Stomach (tissue), 9 donors: Measurements from ENCODE around the gene MYO10. TPM values are rescaled to one million over a fixed set of nuclear protein-coding genes. Genes with fewer than 3 reads are reported as not detected.

Source experiments
- DNase-seq, 2 donors: peaks; one replicate each; pipeline versions ENCODE4 v3.0.0 to v3.0.0-alpha.2; 2013 to 2019
- H3K27ac ChIP-seq, 5 donors: fragments of 200-600 bp in 4 of 5; sonication (generic) in 4 of 5; one replicate each; pipeline ENCODE4 v1.5.1; 2013 to 2019; ENCODE audit warnings: mild to moderate bottlenecking in 1 of 5, moderate library complexity in 1 of 5
- H3K27me3 ChIP-seq, 3 donors: fragments of 200-600 bp; sonication (generic); one replicate each; pipeline ENCODE4 v1.5.1; 2017 to 2019; ENCODE audit warnings: mixed run types in 1 of 3
- H3K36me3 ChIP-seq, 4 donors: fragments of 200-600 bp; sonication (generic); 1 replicate in 3 of 4; 2 replicates in 1 of 4; pipeline ENCODE4 v1.5.1; 2016 to 2019
- H3K4me1 ChIP-seq, 4 donors: fragments of 200-600 bp; sonication (generic); one replicate each; pipeline ENCODE4 v1.5.1; 2016 to 2019
- H3K4me3 ChIP-seq, 4 donors: fragments of 200-600 bp; sonication (generic) in 3 of 4; one replicate each; pipeline ENCODE4 v1.5.1; 2016 to 2019; ENCODE audit warnings: mild to moderate bottlenecking in 1 of 4
- H3K9me3 ChIP-seq, 4 donors: fragments of 200-600 bp; sonication (generic); one replicate each; pipeline ENCODE4 v1.5.1; 2016 to 2019
- CTCF ChIP-seq, 7 experiments: fragments of 450-650 bp in 4 of 7; fragments of 200-600 bp in 3 of 7; sonication (generic) in 3 of 7; IDR thresholded peaks; one replicate each; pipeline ENCODE4 v1.5.1; 2016 to 2019; ENCODE audit warnings: antibody characterized with exemption in 7 of 7, control low read depth in 2 of 7, mild to moderate bottlenecking in 1 of 7
- EP300 ChIP-seq: sonication (generic); formaldehyde crosslinking; IDR thresholded peaks from one replicate; pipeline ENCODE4 v1.6.1; 2017; ENCODE audit warnings: antibody characterized with exemption
- POLR2A ChIP-seq, 4 donors: fragments of 450-650 bp; IDR thresholded peaks; one replicate each; pipeline ENCODE4 v1.6.1; 2016; ENCODE audit warnings: antibody characterized with exemption in 4 of 4, control low read depth in 2 of 4, mild to moderate bottlenecking in 1 of 4, moderate library complexity in 1 of 4
- POLR2AphosphoS5 ChIP-seq, 3 donors: sonication (generic); formaldehyde crosslinking; IDR thresholded peaks; one replicate each; pipeline ENCODE4 v1.6.1; 2016; ENCODE audit warnings: antibody characterized with exemption in 3 of 3
- WGBS, 5 donors: extraction: QIAGEN DNeasy Blood & Tissue Kit in 3 of 5; methylation state at CpG; one replicate each; pipeline versions ENCODE4 v1.1.5 to v1.1.7; 2013 to 2018; 5-methylcytosine and 5-hydroxymethylcytosine counted together
- intact Hi-C: fragments of 100-400 bp; cut with DNase I; formaldehyde crosslinking; loops from one replicate; pipeline ENCODE4 v1.15.1; 2023; ENCODE audit warnings: low total_unique reads
- polyA plus RNA-seq, 3 donors: library from polyadenylated mRNA; stranded (reverse); fragments of 200-250 nt; gene quantifications; one replicate each; pipeline ENCODE4 v1.2.3, GENCODE V29; 2013
- total RNA-seq, 5 donors: library from RNA; depleted of rRNA; stranded (reverse); fragments of >200 nt; gene quantifications; one replicate each; pipeline versions ENCODE4 v1.1.0 to v1.2.3, GENCODE V29; 2014 to 2016
- donor health status: healthy with polysubstance abuse.
- donor health status: Bipolar disorder and iron deficiency.
- donor health status: healthy.

The MYO10 gene
- total and polyA plus RNA-seq, 8 donors: 6.8 to 233 (median 76.5) TPM

DNA sequence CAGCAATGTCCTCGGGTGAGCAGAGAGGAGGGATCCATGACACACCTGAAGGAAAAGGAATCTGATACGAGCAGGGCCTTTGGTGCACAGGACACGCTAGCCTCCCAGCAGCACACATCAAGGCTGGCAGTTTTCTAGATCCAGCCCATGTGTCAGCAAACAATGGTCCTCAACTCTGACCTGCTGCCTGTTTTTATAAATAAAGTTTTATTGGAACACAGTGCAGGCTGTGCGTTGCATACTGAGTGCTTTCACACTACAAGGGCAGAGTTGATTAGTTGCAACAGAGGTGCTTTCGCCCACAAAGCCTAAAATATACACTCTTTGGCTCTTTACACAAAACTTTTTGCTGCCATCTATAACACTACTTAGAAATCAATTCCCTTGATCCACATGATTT lies 147.1 kb downstream of the MYO10 start:
- no peaks in the 10 kb centered on the region for H3K27me3 ChIP-seq
- H3K27ac ChIP-seq: no peak overlapping the region
- WGBS, 5 donors: 82 to 93% (median 86%) methylated on average over 5 of the region's 5 CpGs
- no peak for DNase-seq
- peaks cover 11 to 55% (median 18%) of the 10 kb centered on the region in 4 donors for H3K4me1 ChIP-seq
- intact Hi-C loops: no loop called here
- H3K4me3 ChIP-seq: no peak overlapping the region
- no peaks in the 10 kb centered on the region for H3K9me3 ChIP-seq
- peaks cover 0 to 19% (median 9%) of the 10 kb centered on the region in 4 donors for H3K36me3 ChIP-seq
- no peak for TF ChIP-seq POLR2A (IDR thresholded peaks at IDR 0.05)
- TF ChIP-seq CTCF (IDR thresholded peaks at IDR 0.05): no peak

DNA sequence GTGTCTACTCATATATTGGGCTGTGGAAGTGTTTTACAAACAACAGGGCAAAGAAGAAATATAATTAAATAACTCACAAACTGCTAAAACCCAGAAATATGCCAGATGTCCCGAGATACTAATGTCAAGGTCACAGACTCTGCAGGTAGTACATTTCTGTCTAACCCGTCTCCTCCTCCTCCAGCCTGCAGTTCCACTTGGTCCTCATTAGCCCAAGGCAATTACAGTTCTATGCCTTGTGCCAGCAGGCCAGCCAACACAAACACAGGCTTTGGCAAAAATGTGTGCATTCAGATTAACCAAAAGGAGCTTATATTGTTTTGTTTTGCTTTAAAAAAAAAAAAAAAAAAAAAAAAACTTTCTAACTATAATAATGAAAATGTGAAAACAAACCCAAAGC lies 148.8 kb downstream of the MYO10 start:
- peak in 1 of 2 donors; percentile 42 for DNase-seq

GRCh38 chr5:16784843-16785791 lies 151.0 kb downstream of the MYO10 start:
- WGBS, 5 donors: 64 to 82% (median 74%) methylated on average over 26 of the region's 26 CpGs
- H3K9me3 ChIP-seq: no peaks in the 10 kb centered on the region
- H3K4me1 ChIP-seq: peaks cover 6 to 32% (median 12%) of the 10 kb centered on the region in 4 donors
- intact Hi-C loops: no loop called here
- no peak overlapping the region for H3K27ac ChIP-seq
- no peak for DNase-seq
- no peaks in the 10 kb centered on the region for H3K27me3 ChIP-seq
- peaks cover 10 to 33% (median 24%) of the 10 kb centered on the region in 4 donors for H3K36me3 ChIP-seq
- no peak overlapping the region for H3K4me3 ChIP-seq
- TF ChIP-seq POLR2AphosphoS5 (IDR thresholded peaks at IDR 0.05): no peak
- no peak for TF ChIP-seq CTCF (IDR thresholded peaks at IDR 0.05)
- no peak for TF ChIP-seq POLR2A (IDR thresholded peaks at IDR 0.05)

More for the DNA sequence above, 148.8 kb downstream of the MYO10 start:
- Histone ChIP-seq H3K27ac (peak overlapping the region in 1 of 5 donors; percentile 20), H3K27me3 (no peaks in the 10 kb centered on the region), H3K4me3 (no peak overlapping the region), H3K4me1 (peaks cover 13 to 54% (median 18%) of the 10 kb centered on the region in 4 donors), H3K9me3 (no peaks in the 10 kb centered on the region), H3K36me3 (peaks cover 4 to 15% (median 10%) of the 10 kb centered on the region in 4 donors)
- TF ChIP-seq EP300 (no peak), POLR2A (IDR thresholded peaks at IDR 0.05) (no peak), CTCF (IDR thresholded peaks at IDR 0.05) (no peak), POLR2AphosphoS5 (IDR thresholded peaks at IDR 0.05) (no peak)
- intact Hi-C loops: no loop called here
- WGBS, 5 donors: 32 to 61% (median 37%) methylated on average over 2 of the region's 2 CpGs

- Histone ChIP-seq H3K27me3 (no peaks in the 10 kb centered on the region), H3K27ac (no peak overlapping the region), H3K9me3 (no peaks in the 10 kb centered on the region), H3K36me3 (peaks cover 10 to 43% (median 31%) of the 10 kb centered on the region in 4 donors), H3K4me1 (peaks cover 1 to 24% (median 7%) of the 10 kb centered on the region in 4 donors), H3K4me3 (no peak overlapping the region)
- no peak for TF ChIP-seq POLR2A (IDR thresholded peaks at IDR 0.05)
- no peak for TF ChIP-seq EP300
- no peak for TF ChIP-seq POLR2AphosphoS5 (IDR thresholded peaks at IDR 0.05)
- no peak for TF ChIP-seq CTCF (IDR thresholded peaks at IDR 0.05)
- no peak for DNase-seq
- 87 to 94% (median 90%) methylated on average over 9 of the region's 9 CpGs for whole genome bisulfite sequencing, 5 donors
- intact Hi-C loops: no loop called here
Observed at GRCh38 chr5:16784088-16784487, 152.0 kb downstream of the MYO10 start.
